ENCODE data around the gene EFCAB11. TPM values are rescaled to one million over a fixed set of nuclear protein-coding genes. Genes with fewer than 3 reads are reported as not detected.
A peak's percentile ranks its signal among the peaks of the same experiment; 100 is the strongest.

EFCAB11 gene
- total RNA-seq, 1 experiment from 2014 or later, result 36.2 TPM

- no peaks in the 10 kb centered on the region for H3K9me3 Mint-ChIP-seq (ENCODE audit: unreplicated experiment)
- peaks cover 1% of the 10 kb centered on the region for H3K36me3 ChIP-seq (ENCODE audit: control insufficient read depth, insufficient read depth, low read length)
- intact Hi-C loops (cut with micrococcal nuclease; ENCODE audit: unreplicated experiment), result no loop called here
- CTCF ChIA-PET, result no interaction called here
- DNase-seq, result no peak
- no peak overlapping the region for H3K4me3 ChIP-seq (ENCODE audit: low read depth, low read length)
- no peaks in the 10 kb centered on the region for H3K4me1 ChIP-seq
- H3K27me3 Mint-ChIP-seq (ENCODE audit: insufficient read depth, unreplicated experiment), result no peaks in the 10 kb centered on the region
- BruUV-seq (replicated peaks), result no TSS peak
- H3K9me3 ChIP-seq, result no peaks in the 10 kb centered on the region
- peaks cover 9% of the 10 kb centered on the region for H3K36me3 Mint-ChIP-seq (ENCODE audit: insufficient read depth, unreplicated experiment)
- H3K4me1 Mint-ChIP-seq (ENCODE audit: low read depth, unreplicated experiment), result no peaks in the 10 kb centered on the region
- POLR2A ChIA-PET, result no interaction called here
- H3K27ac Mint-ChIP-seq (ENCODE audit: unreplicated experiment), result no peak overlapping the region
- H3K4me3 Mint-ChIP-seq (ENCODE audit: unreplicated experiment), result no peak overlapping the region
- H3K27me3 ChIP-seq (replicated peaks; ENCODE audit: control insufficient read depth, insufficient read depth, low read length), result no peaks in the 10 kb centered on the region
- TF ChIP-seq CTCF (IDR thresholded peaks at IDR 0.05; ENCODE audit: insufficient read depth in 1 of 2, low read depth in 1 of 2, low read length in 1 of 2, severe bottlenecking in 1 of 2, unreplicated experiment in 1 of 2), result no peak
These were observed 24.1 kb upstream of the EFCAB11 start for GRCh38 chr14:89978656-89979055.

- H3K4me3 ChIP-seq (ENCODE audit: low read depth, low read length), result no peak overlapping the region
- TF ChIP-seq CTCF (IDR thresholded peaks at IDR 0.05; ENCODE audit: insufficient read depth in 1 of 2, low read depth in 1 of 2, low read length in 1 of 2, severe bottlenecking in 1 of 2, unreplicated experiment in 1 of 2), result no peak
- intact Hi-C loops (cut with micrococcal nuclease; ENCODE audit: unreplicated experiment), result no loop called here
- no peaks in the 10 kb centered on the region for H3K4me1 Mint-ChIP-seq (ENCODE audit: low read depth, unreplicated experiment)
- H3K27me3 Mint-ChIP-seq (ENCODE audit: insufficient read depth, unreplicated experiment), result no peaks in the 10 kb centered on the region
- ChIA-PET CTCF (no interaction called here), POLR2A (no interaction called here)
- no TSS peak for BruUV-seq (replicated peaks)
- no peaks in the 10 kb centered on the region for H3K9me3 ChIP-seq
- H3K4me1 ChIP-seq, result no peaks in the 10 kb centered on the region
- peaks cover 9% of the 10 kb centered on the region for H3K36me3 Mint-ChIP-seq (ENCODE audit: insufficient read depth, unreplicated experiment)
- no peak overlapping the region for H3K27ac Mint-ChIP-seq (ENCODE audit: unreplicated experiment)
- no peak for DNase-seq
- peaks cover 1% of the 10 kb centered on the region for H3K36me3 ChIP-seq (ENCODE audit: control insufficient read depth, insufficient read depth, low read length)
- H3K9me3 Mint-ChIP-seq (ENCODE audit: unreplicated experiment), result no peaks in the 10 kb centered on the region
- H3K27me3 ChIP-seq (replicated peaks; ENCODE audit: control insufficient read depth, insufficient read depth, low read length), result no peaks in the 10 kb centered on the region
- no peak overlapping the region for H3K4me3 Mint-ChIP-seq (ENCODE audit: unreplicated experiment)
These were observed 23.1 kb upstream of the EFCAB11 start for GRCh38 chr14:89977668-89978067.

GRCh38 chr14:89973234-89973823 is 18.8 kb upstream of the EFCAB11 start:
- intact Hi-C loops (cut with micrococcal nuclease; ENCODE audit: unreplicated experiment), result loop anchor here (1.0 kb wide), 2 partner anchors 87 to 262 kb away; no protein-coding TSS in a partner anchor
- BruUV-seq (replicated peaks), result no TSS peak
- Mint-ChIP-seq H3K27me3 (ENCODE audit: insufficient read depth, unreplicated experiment) (no peaks in the 10 kb centered on the region), H3K9me3 (ENCODE audit: unreplicated experiment) (no peaks in the 10 kb centered on the region), H3K4me1 (ENCODE audit: low read depth, unreplicated experiment) (no peaks in the 10 kb centered on the region), H3K36me3 (ENCODE audit: insufficient read depth, unreplicated experiment) (peaks cover 14% of the 10 kb centered on the region), H3K4me3 (ENCODE audit: unreplicated experiment) (no peak overlapping the region), H3K27ac (ENCODE audit: unreplicated experiment) (no peak overlapping the region)
- ChIA-PET POLR2A (interaction anchor here (0.5 to 0.6 kb wide), 2 partner anchors 18 to 262 kb away, joined by 3 read pairs; partner anchors contain the start of gene TDP1), CTCF (interaction anchor here (0.7 to 1.9 kb wide), 14 partner anchors 8 to 316 kb away, joined by 3 to 21 read pairs (median 4); partner anchors contain the start of genes EFCAB11 and TDP1)
- Histone ChIP-seq H3K27me3 (replicated peaks; ENCODE audit: control insufficient read depth, insufficient read depth, low read length) (no peaks in the 10 kb centered on the region), H3K4me3 (ENCODE audit: low read depth, low read length) (no peak overlapping the region), H3K9me3 (no peaks in the 10 kb centered on the region), H3K36me3 (ENCODE audit: control insufficient read depth, insufficient read depth, low read length) (peaks cover 1% of the 10 kb centered on the region), H3K4me1 (no peaks in the 10 kb centered on the region)
- TF ChIP-seq CTCF (IDR thresholded peaks at IDR 0.05; ENCODE audit: insufficient read depth in 1 of 2, low read depth in 1 of 2, low read length in 1 of 2, severe bottlenecking in 1 of 2, unreplicated experiment in 1 of 2), result peak; percentile 77 to 94
- peak; percentile 62 to 69 for DNase-seq
